ENCODE data around the gene GNG8. TPM values are rescaled to one million over a fixed set of nuclear protein-coding genes. Genes with fewer than 3 reads are reported as not detected.

Gene GNG8
- total RNA-seq, 2 experiments from 2014 or later, result not detected

DNA sequence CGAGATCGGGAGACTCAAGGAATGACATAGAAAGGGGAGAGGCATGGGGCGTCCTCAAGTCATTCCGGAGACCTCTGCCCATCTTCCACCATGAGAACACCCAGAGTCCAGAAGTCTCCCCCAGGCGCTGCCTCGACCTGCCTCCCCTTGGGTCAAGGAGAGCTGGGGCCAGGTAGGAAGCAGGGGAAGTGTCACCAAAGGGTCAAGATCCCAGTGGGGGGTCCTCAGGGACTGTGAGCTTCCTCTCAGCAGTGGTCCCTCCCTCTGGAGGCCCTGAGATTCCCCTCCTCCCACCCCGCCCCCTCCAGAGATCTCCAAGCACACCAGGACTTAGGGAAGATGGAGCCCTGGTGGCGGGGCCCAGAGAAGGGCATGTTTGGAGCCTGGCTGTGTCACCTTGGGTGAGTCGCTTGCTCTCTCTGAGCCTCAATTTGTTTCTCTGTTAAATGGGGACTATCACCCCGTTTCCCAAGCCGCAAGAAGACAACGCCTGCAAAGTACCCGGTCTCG, 24.1 kb upstream of the GNG8 start:
- ChIA-PET POLR2A (no interaction called here), CTCF (ENCODE audit: unreplicated experiment) (no interaction called here)
- H4K20me1 ChIP-seq (ENCODE audit: insufficient read depth, low read length), result 0 out of 2 replicates have a peak, but pooled peaks cover 3% of the 10 kb centered on the region
- no peaks in the 10 kb centered on the region for H3K36me3 ChIP-seq (ENCODE audit: insufficient read depth, low read length)
- DNase-seq (ENCODE audit: low spot score), result no peak
- BruUV-seq (replicated peaks), result no TSS peak
- H3K4me2 ChIP-seq (ENCODE audit: low read length), result peak overlapping the region; percentile 76
- no peak overlapping the region for H3K27ac ChIP-seq (ENCODE audit: low read depth, low read length, poor library complexity, severe bottlenecking)
- intact Hi-C loops (cut with micrococcal nuclease; ENCODE audit: unreplicated experiment), result no loop called here
- H2AFZ ChIP-seq (ENCODE audit: low read length), result no peak overlapping the region
- H3K4me3 ChIP-seq (ENCODE audit: low read depth, low read length, poor library complexity, severe bottlenecking), result peak overlapping the region; percentile 62
- TF ChIP-seq EZH2phosphoT487 (IDR thresholded peaks at IDR 0.05; ENCODE audit: borderline replicate concordance, low read depth, low read length), result no peak
- TF ChIP-seq, protein P1, sequence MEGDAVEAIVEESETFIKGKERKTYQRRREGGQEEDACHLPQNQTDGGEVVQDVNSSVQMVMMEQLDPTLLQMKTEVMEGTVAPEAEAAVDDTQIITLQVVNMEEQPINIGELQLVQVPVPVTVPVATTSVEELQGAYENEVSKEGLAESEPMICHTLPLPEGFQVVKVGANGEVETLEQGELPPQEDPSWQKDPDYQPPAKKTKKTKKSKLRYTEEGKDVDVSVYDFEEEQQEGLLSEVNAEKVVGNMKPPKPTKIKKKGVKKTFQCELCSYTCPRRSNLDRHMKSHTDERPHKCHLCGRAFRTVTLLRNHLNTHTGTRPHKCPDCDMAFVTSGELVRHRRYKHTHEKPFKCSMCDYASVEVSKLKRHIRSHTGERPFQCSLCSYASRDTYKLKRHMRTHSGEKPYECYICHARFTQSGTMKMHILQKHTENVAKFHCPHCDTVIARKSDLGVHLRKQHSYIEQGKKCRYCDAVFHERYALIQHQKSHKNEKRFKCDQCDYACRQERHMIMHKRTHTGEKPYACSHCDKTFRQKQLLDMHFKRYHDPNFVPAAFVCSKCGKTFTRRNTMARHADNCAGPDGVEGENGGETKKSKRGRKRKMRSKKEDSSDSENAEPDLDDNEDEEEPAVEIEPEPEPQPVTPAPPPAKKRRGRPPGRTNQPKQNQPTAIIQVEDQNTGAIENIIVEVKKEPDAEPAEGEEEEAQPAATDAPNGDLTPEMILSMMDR (conservative IDR thresholded peaks at IDR 0.05; ENCODE audit: low read length), result no peak
- no peaks in the 10 kb centered on the region for H3K9me2 ChIP-seq (ENCODE audit: insufficient read depth, low read length)
- H3K79me2 ChIP-seq (ENCODE audit: insufficient read depth, low read depth, low read length), result no peaks in the 10 kb centered on the region
- H3K9me3 ChIP-seq (ENCODE audit: low read length), result no peaks in the 10 kb centered on the region
- H3K4me1 ChIP-seq (ENCODE audit: insufficient read depth, low read length, poor library complexity, severe bottlenecking), result peaks cover 29% of the 10 kb centered on the region

DNA sequence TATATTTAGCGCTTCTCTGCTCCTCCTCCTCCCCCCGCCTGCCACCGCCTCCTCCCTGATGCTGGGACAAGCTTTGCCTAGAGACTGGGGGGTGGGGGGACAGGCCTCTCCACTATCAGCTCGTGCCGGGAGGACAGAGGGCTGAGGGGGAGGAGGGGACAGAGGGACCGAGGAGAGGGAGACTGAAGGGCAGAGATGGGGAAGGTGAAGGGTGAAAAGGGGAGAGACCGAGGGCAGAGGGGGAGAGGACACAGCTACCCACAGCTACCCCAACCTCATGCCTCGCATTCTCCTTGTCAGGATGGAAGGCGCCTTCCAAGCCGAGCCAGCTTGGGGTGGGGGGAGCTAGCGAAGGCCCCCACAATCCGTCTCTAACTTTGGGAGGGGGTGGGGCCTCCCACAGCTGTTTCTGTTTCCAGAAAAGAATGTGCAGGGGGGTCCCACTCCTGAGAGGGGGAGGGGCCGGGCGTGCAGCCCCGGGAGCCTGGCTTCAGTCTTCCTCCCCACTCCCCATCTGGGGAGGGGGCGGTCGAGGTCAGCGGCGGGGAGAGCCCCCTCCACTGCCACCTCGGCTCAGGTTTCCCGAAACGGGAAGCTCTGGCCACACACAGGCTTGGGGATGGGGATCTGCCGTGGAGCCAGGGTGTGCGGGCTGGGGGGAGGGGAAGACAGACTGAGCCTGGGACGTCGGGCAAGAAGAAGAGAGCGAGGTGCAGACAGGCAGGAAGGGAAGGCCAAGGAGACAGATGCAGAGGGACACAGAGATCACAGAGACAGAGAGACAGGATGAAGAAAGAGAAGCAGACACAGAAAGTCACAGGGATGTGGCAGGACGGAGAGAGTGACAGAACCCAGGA, 23.4 kb upstream of the GNG8 start:
- Histone ChIP-seq H3K36me3 (ENCODE audit: insufficient read depth, low read length) (no peaks in the 10 kb centered on the region), H3K4me2 (ENCODE audit: low read length) (peak overlapping the region; percentile 76; the same call in 1 of the 2 replicates), H3K27ac (ENCODE audit: low read depth, low read length, poor library complexity, severe bottlenecking) (no peak overlapping the region), H4K20me1 (ENCODE audit: insufficient read depth, low read length) (0 out of 2 replicates have a peak, but pooled peaks cover 3% of the 10 kb centered on the region), H3K9me2 (ENCODE audit: insufficient read depth, low read length) (no peaks in the 10 kb centered on the region), H3K79me2 (ENCODE audit: insufficient read depth, low read depth, low read length) (no peaks in the 10 kb centered on the region), H3K4me3 (ENCODE audit: low read depth, low read length, poor library complexity, severe bottlenecking) (no peak overlapping the region), H3K9me3 (ENCODE audit: low read length) (no peaks in the 10 kb centered on the region), H3K4me1 (ENCODE audit: insufficient read depth, low read length, poor library complexity, severe bottlenecking) (peaks cover 29% of the 10 kb centered on the region), H2AFZ (ENCODE audit: low read length) (no peak overlapping the region)
- no peak for DNase-seq (ENCODE audit: low spot score)
- TF ChIP-seq, protein P1 (conservative IDR thresholded peaks at IDR 0.05; ENCODE audit: low read length), result no peak
- no peak for TF ChIP-seq EZH2phosphoT487 (IDR thresholded peaks at IDR 0.05; ENCODE audit: borderline replicate concordance, low read depth, low read length)
- BruUV-seq (replicated peaks), result no TSS peak
- intact Hi-C loops (cut with micrococcal nuclease; ENCODE audit: unreplicated experiment), result no loop called here
- CTCF ChIA-PET (ENCODE audit: unreplicated experiment), result interaction anchor here (0.6 to 0.7 kb wide), 4 partner anchors 12 to 227 kb away, joined by 3 to 12 read pairs (median 6); no protein-coding TSS in a partner anchor
- POLR2A ChIA-PET, result no interaction called here

DNA sequence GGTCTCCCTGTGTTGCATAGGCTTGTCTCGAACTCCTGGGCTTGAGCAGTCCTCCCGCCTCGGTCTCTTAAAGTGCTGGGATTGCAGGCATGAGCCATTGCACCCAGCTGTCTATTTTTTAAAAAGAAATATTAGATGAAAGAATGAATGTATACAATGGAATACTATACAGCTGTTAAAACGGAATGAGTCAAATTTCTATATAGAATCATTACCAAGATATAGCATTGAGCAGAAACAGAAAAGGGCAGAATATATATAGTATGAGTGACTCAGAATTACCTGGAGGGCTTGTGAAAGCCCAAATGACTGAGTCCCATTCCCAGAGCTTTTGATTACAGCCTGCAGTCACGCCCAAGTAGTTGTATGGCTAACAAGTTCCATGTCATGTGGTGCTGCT, 20.5 kb upstream of the GNG8 start:
- intact Hi-C loops (cut with micrococcal nuclease; ENCODE audit: unreplicated experiment), result no loop called here
- no peak for DNase-seq (ENCODE audit: low spot score)
- 0 out of 2 replicates have a peak, but pooled peaks cover under 1% of the 10 kb centered on the region for H4K20me1 ChIP-seq (ENCODE audit: insufficient read depth, low read length)
- no peak for TF ChIP-seq EZH2phosphoT487 (IDR thresholded peaks at IDR 0.05; ENCODE audit: borderline replicate concordance, low read depth, low read length)
- TF ChIP-seq, protein P1 (conservative IDR thresholded peaks at IDR 0.05; ENCODE audit: low read length), result no peak
- no peak overlapping the region for H3K27ac ChIP-seq (ENCODE audit: low read depth, low read length, poor library complexity, severe bottlenecking)
- H3K9me3 ChIP-seq (ENCODE audit: low read length), result no peaks in the 10 kb centered on the region
- ChIA-PET POLR2A (no interaction called here), CTCF (ENCODE audit: unreplicated experiment) (no interaction called here)
- no peaks in the 10 kb centered on the region for H3K36me3 ChIP-seq (ENCODE audit: insufficient read depth, low read length)
- H3K4me2 ChIP-seq (ENCODE audit: low read length), result no peak overlapping the region
- peaks cover 21% of the 10 kb centered on the region for H3K4me1 ChIP-seq (ENCODE audit: insufficient read depth, low read length, poor library complexity, severe bottlenecking)
- no peak overlapping the region for H2AFZ ChIP-seq (ENCODE audit: low read length)
- no peaks in the 10 kb centered on the region for H3K9me2 ChIP-seq (ENCODE audit: insufficient read depth, low read length)
- no TSS peak for BruUV-seq (replicated peaks)
- no peaks in the 10 kb centered on the region for H3K79me2 ChIP-seq (ENCODE audit: insufficient read depth, low read depth, low read length)
- no peak overlapping the region for H3K4me3 ChIP-seq (ENCODE audit: low read depth, low read length, poor library complexity, severe bottlenecking)

Data from OCI-LY7 (cell line).